ENCODE results near the gene ASB18. TPM values are rescaled to one million over a fixed set of nuclear protein-coding genes. Genes with fewer than 3 reads are reported as not detected.

ASB18 gene
- total and polyA plus RNA-seq, 8 donors = 0.05 to 0.07 (median 0.06) TPM; not detected in 5

GRCh38 chr2:236246711-236247246, 17.4 kb downstream of the ASB18 start:
- intact Hi-C loops (cut with DNase I) = no loop called here
- ATAC-seq = no peak
- Histone ChIP-seq H3K27me3 (peaks cover 0 to 10% of the 10 kb centered on the region in 2 donors), H3K4me1 (no peaks in the 10 kb centered on the region), H3K4me3 (no peak overlapping the region), H3K27ac (no peak overlapping the region), H3K36me3 (no peaks in the 10 kb centered on the region), H3K9me3 (no peaks in the 10 kb centered on the region)
- DNase-seq = no peak
- TF ChIP-seq CTCF (IDR thresholded peaks at IDR 0.05) = no peak

- no peak for DNase-seq
- no peaks in the 10 kb centered on the region for H3K9me3 ChIP-seq
- H3K4me3 ChIP-seq = no peak overlapping the region
- no peaks in the 10 kb centered on the region for H3K4me1 ChIP-seq
- ATAC-seq = no peak
- H3K27ac ChIP-seq = no peak overlapping the region
- H3K27me3 ChIP-seq = peaks cover 0 to 32% of the 10 kb centered on the region in 2 donors
- TF ChIP-seq CTCF (IDR thresholded peaks at IDR 0.05) = no peak
- H3K36me3 ChIP-seq = no peaks in the 10 kb centered on the region
- intact Hi-C loops (cut with DNase I) = no loop called here
Measured at GRCh38 chr2:236244256-236244655, 19.9 kb downstream of the ASB18 start.

- no peak overlapping the region for H3K27ac ChIP-seq
- no peaks in the 10 kb centered on the region for H3K36me3 ChIP-seq
- DNase-seq (no peak), ATAC-seq (no peak)
- no peak overlapping the region for H3K4me3 ChIP-seq
- no peak for TF ChIP-seq CTCF (IDR thresholded peaks at IDR 0.05)
- H3K9me3 ChIP-seq = no peaks in the 10 kb centered on the region
- peaks cover 10 to 52% of the 10 kb centered on the region in 2 donors for H3K27me3 ChIP-seq
- H3K4me1 ChIP-seq = no peaks in the 10 kb centered on the region
- intact Hi-C loops (cut with DNase I) = no loop called here
Measured at GRCh38 chr2:236242057-236242495, 22.1 kb downstream of the ASB18 start.

GRCh38 chr2:236241181-236242056, 22.8 kb downstream of the ASB18 start:
- H3K36me3 ChIP-seq = no peaks in the 10 kb centered on the region
- H3K27me3 ChIP-seq = peaks cover 15 to 59% of the 10 kb centered on the region in 2 donors
- no peak overlapping the region for H3K4me3 ChIP-seq
- peaks cover 0 to 5% of the 10 kb centered on the region in 2 donors for H3K4me1 ChIP-seq
- TF ChIP-seq CTCF (IDR thresholded peaks at IDR 0.05) = no peak
- no peak for DNase-seq
- intact Hi-C loops (cut with DNase I) = no loop called here
- H3K9me3 ChIP-seq = no peaks in the 10 kb centered on the region
- no peak for ATAC-seq
- no peak overlapping the region for H3K27ac ChIP-seq

- no peaks in the 10 kb centered on the region for H3K36me3 ChIP-seq
- DNase-seq (no peak), ATAC-seq (peak; percentile 61)
- peaks cover 0 to 6% of the 10 kb centered on the region in 2 donors for H3K4me1 ChIP-seq
- H3K27me3 ChIP-seq = peaks cover 24 to 63% of the 10 kb centered on the region in 2 donors
- intact Hi-C loops (cut with DNase I) = no loop called here
- H3K9me3 ChIP-seq = no peaks in the 10 kb centered on the region
- TF ChIP-seq CTCF (IDR thresholded peaks at IDR 0.05) = no peak
- no peak overlapping the region for H3K27ac ChIP-seq
- H3K4me3 ChIP-seq = no peak overlapping the region
Measured at GRCh38 chr2:236240228-236240990, 23.8 kb downstream of the ASB18 start.
